NB4 (cell line): ENCODE results near the gene UBE2D2.

Experiments used
- DNase-seq: peaks from one replicate; pipeline ENCODE4 v3.0.0; 2010; ENCODE audit warnings: low read depth
- H3K4me3 ChIP-seq: one replicate; pipeline ENCODE4 v1.5.1; 2011; ENCODE audit warnings: mild to moderate bottlenecking, low read depth, low read length, moderate library complexity
- MYC ChIP-seq: IDR thresholded peaks from 2 replicates; pipeline ENCODE4 v1.6.1; 2011; ENCODE audit warnings: low read depth, low read length
- POLR2A ChIP-seq: IDR thresholded peaks from 2 replicates; pipeline ENCODE4 v1.6.1; 2011; ENCODE audit warnings: mild to moderate bottlenecking; ENCODE audit not compliant: insufficient read length; ENCODE audit errors: extremely low read depth
- TF ChIP-seq, protein P1 (sequence below): IDR thresholded peaks from 2 replicates; pipeline ENCODE4 v1.6.1; 2011; ENCODE audit warnings: low read depth, low read length
- TF ChIP-seq, protein P2 (sequence below): IDR thresholded peaks from one replicate; pipeline ENCODE4 v1.5.1; 2012; ENCODE audit warnings: low read depth, low read length

Gene UBE2D2

DNA sequence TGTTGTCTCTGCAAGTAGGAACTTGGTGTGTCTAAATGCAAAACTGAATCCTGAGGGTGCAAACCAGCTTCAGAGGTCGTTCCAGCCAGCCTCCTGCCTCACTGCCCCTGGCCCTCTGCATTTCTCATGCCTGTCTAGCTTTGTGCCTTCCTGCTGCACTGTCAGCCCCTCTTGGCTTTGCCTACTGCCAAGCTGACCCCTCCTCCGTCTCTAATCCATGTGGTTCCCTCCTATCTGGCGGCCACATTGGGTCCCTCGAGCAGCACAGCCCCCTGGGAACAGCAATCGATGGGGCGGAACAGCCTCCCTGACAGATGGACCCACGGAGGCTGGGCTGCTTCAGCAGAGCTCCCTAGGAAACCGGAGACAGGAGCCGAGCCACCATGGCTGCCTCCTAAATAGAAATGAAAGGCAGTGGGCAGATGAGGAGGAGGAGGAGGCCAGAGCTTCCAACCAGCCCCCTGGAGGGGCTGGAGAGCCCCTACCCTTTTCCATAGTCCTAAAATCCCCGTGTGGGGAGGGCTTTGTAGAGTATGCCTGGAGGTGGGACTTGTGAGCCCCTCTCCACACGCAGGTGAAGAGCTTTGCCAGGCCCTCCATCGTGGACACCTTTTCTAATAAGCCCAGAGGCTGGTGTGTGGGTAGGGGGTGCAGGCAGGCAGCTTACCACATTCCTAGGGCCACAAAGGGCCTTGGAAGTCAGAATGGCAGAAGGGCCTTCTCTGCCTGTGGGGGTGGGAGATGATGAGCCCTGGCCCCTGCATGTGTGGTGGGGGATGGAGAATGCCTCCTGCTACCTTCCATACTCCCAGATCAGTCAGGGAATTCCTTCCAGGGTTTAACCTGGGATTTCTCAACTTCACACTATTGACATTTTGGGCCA is 77.8 kb downstream of the UBE2D2 start:
- TF ChIP-seq POLR2A (no peak), MYC (no peak)
- TF ChIP-seq, protein P1, sequence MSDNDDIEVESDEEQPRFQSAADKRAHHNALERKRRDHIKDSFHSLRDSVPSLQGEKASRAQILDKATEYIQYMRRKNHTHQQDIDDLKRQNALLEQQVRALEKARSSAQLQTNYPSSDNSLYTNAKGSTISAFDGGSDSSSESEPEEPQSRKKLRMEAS: no peak
- TF ChIP-seq, protein P2, sequence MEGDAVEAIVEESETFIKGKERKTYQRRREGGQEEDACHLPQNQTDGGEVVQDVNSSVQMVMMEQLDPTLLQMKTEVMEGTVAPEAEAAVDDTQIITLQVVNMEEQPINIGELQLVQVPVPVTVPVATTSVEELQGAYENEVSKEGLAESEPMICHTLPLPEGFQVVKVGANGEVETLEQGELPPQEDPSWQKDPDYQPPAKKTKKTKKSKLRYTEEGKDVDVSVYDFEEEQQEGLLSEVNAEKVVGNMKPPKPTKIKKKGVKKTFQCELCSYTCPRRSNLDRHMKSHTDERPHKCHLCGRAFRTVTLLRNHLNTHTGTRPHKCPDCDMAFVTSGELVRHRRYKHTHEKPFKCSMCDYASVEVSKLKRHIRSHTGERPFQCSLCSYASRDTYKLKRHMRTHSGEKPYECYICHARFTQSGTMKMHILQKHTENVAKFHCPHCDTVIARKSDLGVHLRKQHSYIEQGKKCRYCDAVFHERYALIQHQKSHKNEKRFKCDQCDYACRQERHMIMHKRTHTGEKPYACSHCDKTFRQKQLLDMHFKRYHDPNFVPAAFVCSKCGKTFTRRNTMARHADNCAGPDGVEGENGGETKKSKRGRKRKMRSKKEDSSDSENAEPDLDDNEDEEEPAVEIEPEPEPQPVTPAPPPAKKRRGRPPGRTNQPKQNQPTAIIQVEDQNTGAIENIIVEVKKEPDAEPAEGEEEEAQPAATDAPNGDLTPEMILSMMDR: no peak
- DNase-seq: no peak
- no peak overlapping the region for H3K4me3 ChIP-seq

DNA sequence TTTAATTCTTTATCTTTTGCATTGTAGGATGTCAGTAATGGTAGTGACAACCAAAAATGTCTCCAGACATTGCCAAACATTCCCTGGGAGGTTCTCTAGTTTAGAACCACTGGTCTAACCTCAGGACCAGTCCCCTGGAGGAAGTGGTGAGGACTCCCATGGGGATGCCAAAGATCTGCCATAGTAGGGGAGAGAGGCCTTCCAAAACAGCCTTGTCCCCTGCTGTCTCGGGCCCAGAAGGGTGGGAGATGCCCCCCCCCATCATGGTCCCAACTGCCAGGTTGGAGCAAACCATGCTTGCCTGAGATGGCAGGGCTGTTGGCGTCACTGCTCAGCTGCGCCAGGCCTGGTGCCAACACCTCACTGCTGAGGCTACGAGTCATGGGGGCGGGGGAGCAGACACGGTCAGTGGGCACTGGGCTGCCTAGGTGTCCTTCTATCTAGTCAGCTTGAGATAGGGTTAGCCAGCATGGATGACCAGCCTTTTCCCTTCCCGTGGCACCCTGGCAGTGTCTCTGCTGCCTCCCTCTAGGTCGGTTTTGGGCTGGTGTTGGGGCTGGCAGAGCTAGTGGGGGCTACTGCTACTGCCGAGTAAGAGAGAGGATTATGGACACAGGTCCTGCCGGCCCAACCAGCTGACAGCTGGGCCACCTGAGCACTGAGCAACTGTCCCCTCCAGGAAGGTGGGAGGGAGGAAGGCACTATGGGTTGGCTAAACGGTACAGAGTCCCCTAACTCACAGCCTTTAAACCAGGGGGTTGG is 78.7 kb downstream of the UBE2D2 start:
- peak; percentile 86 for DNase-seq
- no peak overlapping the region for H3K4me3 ChIP-seq
- TF ChIP-seq POLR2A (no peak), MYC (no peak)
- TF ChIP-seq, protein P1: no peak
- TF ChIP-seq, protein P2: no peak

DNA sequence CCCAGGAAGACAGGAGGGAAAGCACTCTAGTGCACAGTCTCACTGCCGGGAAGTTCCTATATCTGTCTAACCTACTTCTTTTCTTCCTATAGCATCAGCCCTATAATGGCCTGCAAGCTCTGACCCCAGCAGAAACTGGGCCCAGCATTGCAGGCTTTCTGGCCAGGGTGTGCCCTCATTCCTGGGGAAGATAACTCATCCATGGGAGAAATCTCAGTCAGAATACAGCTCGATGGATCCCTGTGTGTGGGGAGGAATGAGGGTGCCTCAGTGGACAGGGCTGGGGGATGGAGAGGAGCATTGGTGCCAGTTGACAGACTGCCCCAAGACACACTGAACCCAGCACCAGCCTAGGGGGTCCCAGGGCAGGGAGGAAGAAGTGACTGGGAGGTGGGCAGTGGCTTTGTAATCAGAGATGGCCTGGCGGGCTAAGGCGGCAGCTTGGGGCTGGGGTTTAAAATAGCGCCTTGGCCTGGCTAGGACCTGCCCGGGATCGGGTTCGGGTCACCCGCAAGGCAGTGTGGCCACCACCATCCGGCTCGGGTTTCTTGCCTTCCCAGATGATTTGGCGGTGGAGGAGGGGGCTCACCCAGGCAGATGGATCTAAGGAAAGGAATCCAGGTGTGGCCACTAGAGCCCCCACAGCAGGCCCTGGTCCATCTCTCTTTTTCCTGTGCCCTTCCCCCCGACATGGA is 79.4 kb downstream of the UBE2D2 start:
- H3K4me3 ChIP-seq: no peak overlapping the region
- DNase-seq: no peak
- TF ChIP-seq, protein P1: no peak
- TF ChIP-seq, protein P2: no peak
- TF ChIP-seq POLR2A: no peak

DNA sequence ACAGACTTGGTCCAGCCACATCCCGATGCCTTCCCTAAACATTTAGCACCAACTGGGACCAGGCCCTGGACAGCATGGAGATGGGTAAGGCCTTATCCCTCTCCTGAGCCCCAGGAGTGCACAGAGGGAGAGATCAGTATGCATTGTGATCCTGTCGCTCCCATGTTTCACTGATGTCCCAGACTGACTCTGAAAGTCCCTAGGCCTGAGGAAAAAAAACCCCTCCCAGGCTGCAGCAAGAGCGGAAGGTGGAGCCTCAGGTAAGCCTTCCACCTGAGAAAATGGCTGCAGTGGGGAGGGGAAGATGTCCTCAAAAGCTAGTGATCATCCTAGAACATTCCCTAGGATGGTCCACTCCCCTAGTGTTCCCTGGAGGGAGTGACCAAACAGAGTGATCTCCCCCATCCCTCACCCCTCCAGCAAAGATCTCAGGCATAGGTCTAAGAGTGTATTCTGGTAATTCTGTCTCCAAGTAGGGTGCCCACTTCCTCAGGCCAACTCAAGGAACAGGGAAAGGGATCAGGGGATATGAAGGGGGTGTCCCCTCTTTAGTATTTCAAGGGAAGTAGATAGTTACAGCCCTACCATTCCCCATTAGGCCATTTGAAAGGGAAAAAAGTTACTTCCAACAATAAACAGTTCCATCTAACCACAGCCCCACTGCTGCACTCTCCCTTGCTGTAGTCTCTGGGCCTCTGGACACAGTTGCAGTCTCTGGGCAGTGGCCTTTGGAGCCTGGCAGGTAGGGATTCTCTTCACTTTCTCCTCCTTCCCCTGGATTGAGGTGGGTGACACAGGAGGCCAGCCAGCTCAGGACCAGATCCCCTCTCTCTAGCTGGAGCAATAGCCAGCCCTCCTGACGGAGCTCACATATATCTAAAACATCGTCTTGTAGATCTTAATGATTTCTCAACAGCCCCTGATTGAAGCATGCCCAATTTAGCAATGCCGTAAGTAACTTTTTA is 80.3 kb downstream of the UBE2D2 start:
- peak; percentile 13 for DNase-seq
- TF ChIP-seq, protein P2: no peak
- TF ChIP-seq POLR2A (no peak), MYC (no peak)
- TF ChIP-seq, protein P1: no peak
- no peak overlapping the region for H3K4me3 ChIP-seq

DNA sequence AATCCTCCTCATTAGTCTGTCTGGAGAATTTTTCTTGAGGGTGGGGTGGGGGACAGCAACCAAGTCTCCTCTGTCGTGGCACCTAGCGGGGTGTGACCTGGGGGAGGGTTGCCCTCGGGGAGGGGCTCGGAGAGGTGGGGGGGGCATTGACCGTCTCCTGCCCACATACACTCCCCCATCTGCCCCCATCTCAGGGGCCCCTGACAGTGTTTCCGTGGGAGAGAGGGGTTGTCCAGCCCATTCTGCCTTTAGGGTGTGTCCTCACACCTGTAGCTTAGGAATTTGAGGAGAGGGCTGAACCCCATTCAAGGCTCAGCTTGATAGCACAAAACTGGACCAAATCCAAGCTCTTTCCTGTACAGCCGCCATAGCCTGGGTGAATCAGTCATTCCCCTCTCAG is 81.1 kb downstream of the UBE2D2 start:
- TF ChIP-seq, protein P2: no peak
- TF ChIP-seq, protein P1: no peak
- no peak for TF ChIP-seq MYC
- TF ChIP-seq POLR2A: no peak
- DNase-seq: no peak
- no peak overlapping the region for H3K4me3 ChIP-seq
